ENCODE results near the gene GBP5.

DNA sequence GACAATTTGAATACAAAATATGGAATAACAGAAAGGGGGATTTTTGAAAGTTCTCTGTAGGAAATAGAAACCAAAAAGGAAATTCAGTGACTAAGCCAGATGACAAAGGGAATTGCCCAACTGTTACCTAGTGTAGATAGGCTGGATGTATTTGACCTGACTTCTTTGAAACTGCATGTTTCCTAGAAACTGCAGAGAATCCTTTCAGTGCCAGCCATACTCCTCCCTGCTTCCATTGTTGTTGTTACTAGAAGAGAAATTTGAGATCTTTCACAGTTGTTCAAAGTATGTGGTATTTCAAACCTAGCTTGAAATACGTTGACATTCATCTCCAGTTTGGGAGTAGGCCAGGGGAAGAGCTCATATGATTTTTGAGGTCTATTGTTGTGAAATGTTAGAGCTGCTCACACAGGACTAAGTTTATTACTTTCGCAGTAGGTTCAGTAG lies 1.8 kb upstream of the GBP5 start:
- TF ChIP-seq, protein P1, sequence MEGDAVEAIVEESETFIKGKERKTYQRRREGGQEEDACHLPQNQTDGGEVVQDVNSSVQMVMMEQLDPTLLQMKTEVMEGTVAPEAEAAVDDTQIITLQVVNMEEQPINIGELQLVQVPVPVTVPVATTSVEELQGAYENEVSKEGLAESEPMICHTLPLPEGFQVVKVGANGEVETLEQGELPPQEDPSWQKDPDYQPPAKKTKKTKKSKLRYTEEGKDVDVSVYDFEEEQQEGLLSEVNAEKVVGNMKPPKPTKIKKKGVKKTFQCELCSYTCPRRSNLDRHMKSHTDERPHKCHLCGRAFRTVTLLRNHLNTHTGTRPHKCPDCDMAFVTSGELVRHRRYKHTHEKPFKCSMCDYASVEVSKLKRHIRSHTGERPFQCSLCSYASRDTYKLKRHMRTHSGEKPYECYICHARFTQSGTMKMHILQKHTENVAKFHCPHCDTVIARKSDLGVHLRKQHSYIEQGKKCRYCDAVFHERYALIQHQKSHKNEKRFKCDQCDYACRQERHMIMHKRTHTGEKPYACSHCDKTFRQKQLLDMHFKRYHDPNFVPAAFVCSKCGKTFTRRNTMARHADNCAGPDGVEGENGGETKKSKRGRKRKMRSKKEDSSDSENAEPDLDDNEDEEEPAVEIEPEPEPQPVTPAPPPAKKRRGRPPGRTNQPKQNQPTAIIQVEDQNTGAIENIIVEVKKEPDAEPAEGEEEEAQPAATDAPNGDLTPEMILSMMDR (IDR thresholded peaks at IDR 0.05; ENCODE audit: low read depth, low read length, poor library complexity, severe bottlenecking), result no peak
- no peak for TF ChIP-seq EZH2phosphoT487 (IDR thresholded peaks at IDR 0.05; ENCODE audit: borderline replicate concordance, low read length)

Data from DOHH2 (cell line).